GM12878 (cell line): ENCODE measurements around the gene SERPINE3. TPM values are rescaled to one million over a fixed set of nuclear protein-coding genes. Genes with fewer than 3 reads are reported as not detected.

Source experiments
- ATAC-seq: fragments of 200-7000 bp; cut with Tn5 transposase; 3 replicates; pipeline ENCODE4 v1.9.1; 2020; ENCODE audit warnings: mild to moderate bottlenecking, moderate library complexity
- BruUV-seq: library from RNA; stranded (reverse); fragments of 400-500 nt; replicated peaks from 2 replicates; lab custom pipeline; 2021; lab: Mats Ljungman, UMichigan
- CTCF ChIA-PET: fragments of 300-600 bp; sonication (Branson Sonifier 250); formaldehyde crosslinking; extraction: SDS; loops from one replicate; lab custom pipeline; 2021; ENCODE audit warnings: inconsistent platforms; lab: Yijun Ruan, JAX
- POLR2A ChIA-PET: fragments of 350-600 bp; formaldehyde crosslinking; extraction: SDS; loops from one replicate; lab custom pipeline; 2021; ENCODE audit warnings: inconsistent platforms; lab: Charles Lee
- RAD21 ChIA-PET: fragments of 300-600 bp; sonication (Branson Sonifier 250); formaldehyde crosslinking; loops from one replicate; lab custom pipeline; 2023; ENCODE audit warnings: antibody characterized with exemption; ENCODE audit not compliant: unreplicated experiment; lab: Charles Lee
- SMC1A ChIA-PET: fragments of 300-600 bp; sonication (Branson Sonifier 250); formaldehyde crosslinking; loops from one replicate; lab custom pipeline; 2023; ENCODE audit not compliant: unreplicated experiment, uncharacterized antibody; lab: Charles Lee
- DNase-seq: peaks from one replicate; pipeline ENCODE4 v3.0.0-alpha.2; 2011; ENCODE audit warnings: low read depth, low spot score
- FAIRE-seq: peaks from 3 replicates; lab custom pipeline; 2011; peaks lifted over from hg19 to GRCh38; lab: Jason Lieb, UNC
- H2AFZ ChIP-seq: 2 replicates; pipeline ENCODE4 v1.6.0; 2011; ENCODE audit warnings: low read depth, low read length, control low read depth; ENCODE audit not compliant: control insufficient read depth
- H3K27ac ChIP-seq: 2 replicates; pipeline ENCODE4 v1.5.1; 2011; ENCODE audit warnings: control low read depth; ENCODE audit not compliant: control insufficient read depth, insufficient read depth
- H3K27me3 ChIP-seq, 2 experiments: replicated peaks in 1 of 2; 2 replicates each; pipeline versions ENCODE4 v1.6.0 to v1.6.1; 2011; ENCODE audit warnings: low read length in 1 of 2; ENCODE audit not compliant: control insufficient read depth in 2 of 2, insufficient read depth in 2 of 2
- H3K36me3 ChIP-seq, 2 experiments: 2 replicates each; pipeline ENCODE4 v1.5.1; 2011; ENCODE audit warnings: low read length in 1 of 2; ENCODE audit not compliant: control insufficient read depth in 2 of 2, insufficient read depth in 2 of 2
- H3K4me1 ChIP-seq: 2 replicates; pipeline ENCODE4 v1.6.1; 2011; ENCODE audit warnings: mild to moderate bottlenecking, low read length, moderate library complexity, mixed read lengths; ENCODE audit not compliant: control insufficient read depth, insufficient read depth
- H3K4me2 ChIP-seq: 2 replicates; pipeline ENCODE4 v1.6.0; 2011; ENCODE audit warnings: control low read depth; ENCODE audit not compliant: control insufficient read depth, insufficient read depth
- H3K4me3 ChIP-seq: fragments of 200-600 bp; sonication (generic); 2 replicates; pipeline ENCODE4 v1.5.1; 2016
- H3K79me2 ChIP-seq: 2 replicates; pipeline ENCODE4 v1.6.0; 2011; ENCODE audit warnings: low read length; ENCODE audit not compliant: control insufficient read depth, insufficient read depth
- H3K9ac ChIP-seq: 2 replicates; pipeline ENCODE4 v1.8.0; 2011; ENCODE audit warnings: low read length, control low read depth, mixed read lengths; ENCODE audit not compliant: control insufficient read depth, insufficient read depth
- H3K9me3 ChIP-seq: replicated peaks from 3 replicates; pipeline ENCODE4 v1.5.1; 2011; ENCODE audit warnings: mild to moderate bottlenecking, low read length; ENCODE audit not compliant: control insufficient read depth, insufficient read depth
- H4K20me1 ChIP-seq: 2 replicates; pipeline ENCODE4 v1.6.0; 2011; ENCODE audit not compliant: control insufficient read depth, insufficient read depth
- CEBPB ChIP-seq, 2 experiments: fragments of 150-350 bp in 1 of 2; IDR thresholded peaks; 2 replicates each; pipeline ENCODE4 v1.6.1; 2012 to 2014; ENCODE audit warnings: low read depth in 2 of 2, low read length in 2 of 2, borderline replicate concordance in 1 of 2, inconsistent platforms in 1 of 2
- CREB1 ChIP-seq: IDR thresholded peaks from 2 replicates; pipeline ENCODE4 v1.6.1; 2012; ENCODE audit warnings: low read depth, mild to moderate bottlenecking, inconsistent platforms
- DPF2 ChIP-seq: fragments of 450-650 bp; IDR thresholded peaks from 2 replicates; pipeline ENCODE4 v1.6.1; 2017; ENCODE audit warnings: mild to moderate bottlenecking
- EZH2 ChIP-seq: IDR thresholded peaks from 2 replicates; pipeline ENCODE4 v1.6.1; 2012; ENCODE audit warnings: low read depth, mild to moderate bottlenecking, control low read depth, inconsistent platforms, low read length, borderline replicate concordance; ENCODE audit not compliant: control insufficient read depth
- JUNB ChIP-seq: IDR thresholded peaks from 2 replicates; pipeline ENCODE4 v1.6.1; 2016; ENCODE audit warnings: antibody characterized with exemption, mild to moderate bottlenecking
- KAT2A ChIP-seq: conservative IDR thresholded peaks from 2 replicates; pipeline ENCODE4 v1.6.1; 2011; ENCODE audit warnings: low read depth, low read length; ENCODE audit not compliant: control insufficient read depth
- NFYA ChIP-seq: IDR thresholded peaks from 2 replicates; pipeline ENCODE4 v1.6.1; 2011; ENCODE audit warnings: low read depth, mild to moderate bottlenecking, low read length, improper control_type of control experiment, borderline replicate concordance
- PAX8 ChIP-seq: fragments of 450-650 bp; IDR thresholded peaks from 2 replicates; pipeline ENCODE4 v1.6.1; 2017; ENCODE audit warnings: mild to moderate bottlenecking, moderate library complexity
- TARDBP ChIP-seq: IDR thresholded peaks from 2 replicates; pipeline ENCODE4 v1.6.1; 2016; ENCODE audit warnings: borderline replicate concordance
- in situ Hi-C: fragments of 300-500 bp; cut with MboI; formaldehyde crosslinking; loops from 9 replicates; pipeline ENCODE4 v1.14.3; 2018; ENCODE audit warnings: mixed read lengths
- intact Hi-C: fragments of 100-400 bp; cut with micrococcal nuclease; formaldehyde crosslinking; loops from one replicate; pipeline ENCODE4 v1.14.2; 2022; ENCODE audit not compliant: unreplicated experiment
- polyA plus RNA-seq, 11 experiments: library from polyadenylated mRNA; depleted of rRNA in 4 of 11; unstranded in 6 of 11; stranded (reverse) in 5 of 11; fragments of >200 nt; fragmentation: Nextera tagmentation in 4 of 11; fragmentation: Illumina TruSeq in 1 of 11; extraction: Ambion mirVana in 4 of 11; extraction: Trizol in 1 of 11; gene quantifications; 1 replicate in 1 of 11; 2 replicates in 10 of 11; pipeline versions ENCODE4 v1.2.1 to v1.2.3, GENCODE V29; 2011 to 2016; ENCODE audit warnings: inconsistent platforms in 2 of 11, missing spikeins in 2 of 11, low read depth in 1 of 11
- total RNA-seq, 4 experiments: library from RNA; depleted of rRNA in 3 of 4; stranded (reverse); fragments of >200 nt in 3 of 4; fragmentation: Illumina TruSeq in 1 of 4; extraction: Trizol in 1 of 4; gene quantifications; 2 replicates each; pipeline versions ENCODE4 v1.2.1 to v1.2.3, GENCODE V29; 2013 to 2021
- TF ChIP-seq, protein P1 (sequence below): IDR thresholded peaks from 2 replicates; pipeline ENCODE4 v1.6.1; 2012; ENCODE audit warnings: mild to moderate bottlenecking, low read depth, low read length

SERPINE3 gene
- total and polyA plus RNA-seq, 10 of the 15 experiments (the other 5 are each of a cell fraction or from before 2014, with no cell fraction given) = 0.19 TPM; not detected in 9

DNA sequence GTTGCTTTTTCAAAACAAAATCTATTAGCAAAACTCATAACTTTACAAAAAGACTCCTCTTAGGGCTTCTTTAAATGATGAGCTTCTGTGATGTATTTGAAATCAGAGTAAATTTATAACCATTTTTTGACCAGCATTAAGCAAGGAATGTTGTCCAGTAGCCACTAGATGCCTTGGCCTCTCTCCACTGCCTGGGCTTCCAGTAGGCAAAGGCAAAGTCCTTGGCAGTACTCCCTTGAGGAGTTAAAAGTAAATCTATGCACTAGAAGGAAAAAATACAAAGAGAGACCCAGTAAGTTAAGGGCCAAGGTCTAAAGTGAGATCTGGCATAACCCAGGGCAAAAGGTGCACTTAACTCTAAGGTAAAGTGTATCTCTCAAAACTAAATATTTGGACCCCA lies 9.5 kb downstream of the SERPINE3 start:
- BruUV-seq = no TSS peak
- in situ Hi-C loops = no loop called here
- ATAC-seq = no peak
- FAIRE-seq = no peak
- H3K9me3 ChIP-seq = no peaks in the 10 kb centered on the region
- no peaks in the 10 kb centered on the region for H3K36me3 ChIP-seq
- intact Hi-C loops = no loop called here
- ChIA-PET RAD21 (no interaction called here), SMC1A (no interaction called here), CTCF (no interaction called here), POLR2A (no interaction called here)
- H3K27ac ChIP-seq = no peak overlapping the region
- H3K9ac ChIP-seq = no peak overlapping the region
- TF ChIP-seq EZH2 (no peak), JUNB (no peak), CREB1 (no peak), KAT2A (no peak), NFYA (no peak), CEBPB (IDR thresholded peaks at IDR 0.05; ENCODE audit: borderline replicate concordance in 1 of 2, low read depth in 2 of 2, low read length in 2 of 2) (no peak), TARDBP (no peak), DPF2 (no peak), PAX8 (no peak)
- TF ChIP-seq, protein P1, sequence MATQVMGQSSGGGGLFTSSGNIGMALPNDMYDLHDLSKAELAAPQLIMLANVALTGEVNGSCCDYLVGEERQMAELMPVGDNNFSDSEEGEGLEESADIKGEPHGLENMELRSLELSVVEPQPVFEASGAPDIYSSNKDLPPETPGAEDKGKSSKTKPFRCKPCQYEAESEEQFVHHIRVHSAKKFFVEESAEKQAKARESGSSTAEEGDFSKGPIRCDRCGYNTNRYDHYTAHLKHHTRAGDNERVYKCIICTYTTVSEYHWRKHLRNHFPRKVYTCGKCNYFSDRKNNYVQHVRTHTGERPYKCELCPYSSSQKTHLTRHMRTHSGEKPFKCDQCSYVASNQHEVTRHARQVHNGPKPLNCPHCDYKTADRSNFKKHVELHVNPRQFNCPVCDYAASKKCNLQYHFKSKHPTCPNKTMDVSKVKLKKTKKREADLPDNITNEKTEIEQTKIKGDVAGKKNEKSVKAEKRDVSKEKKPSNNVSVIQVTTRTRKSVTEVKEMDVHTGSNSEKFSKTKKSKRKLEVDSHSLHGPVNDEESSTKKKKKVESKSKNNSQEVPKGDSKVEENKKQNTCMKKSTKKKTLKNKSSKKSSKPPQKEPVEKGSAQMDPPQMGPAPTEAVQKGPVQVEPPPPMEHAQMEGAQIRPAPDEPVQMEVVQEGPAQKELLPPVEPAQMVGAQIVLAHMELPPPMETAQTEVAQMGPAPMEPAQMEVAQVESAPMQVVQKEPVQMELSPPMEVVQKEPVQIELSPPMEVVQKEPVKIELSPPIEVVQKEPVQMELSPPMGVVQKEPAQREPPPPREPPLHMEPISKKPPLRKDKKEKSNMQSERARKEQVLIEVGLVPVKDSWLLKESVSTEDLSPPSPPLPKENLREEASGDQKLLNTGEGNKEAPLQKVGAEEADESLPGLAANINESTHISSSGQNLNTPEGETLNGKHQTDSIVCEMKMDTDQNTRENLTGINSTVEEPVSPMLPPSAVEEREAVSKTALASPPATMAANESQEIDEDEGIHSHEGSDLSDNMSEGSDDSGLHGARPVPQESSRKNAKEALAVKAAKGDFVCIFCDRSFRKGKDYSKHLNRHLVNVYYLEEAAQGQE = no peak
- H2AFZ ChIP-seq = no peak overlapping the region
- H3K27me3 ChIP-seq = no peaks in the 10 kb centered on the region
- no peak overlapping the region for H3K4me3 ChIP-seq
- no peaks in the 10 kb centered on the region for H3K79me2 ChIP-seq
- no peak for DNase-seq
- no peak overlapping the region for H3K4me2 ChIP-seq
- no peaks in the 10 kb centered on the region for H4K20me1 ChIP-seq
- 0 out of 2 replicates have a peak, but pooled peaks cover 4% of the 10 kb centered on the region for H3K4me1 ChIP-seq
